Measurements from ENCODE around the gene LRRC4C. TPM values are rescaled to one million over a fixed set of nuclear protein-coding genes. Genes with fewer than 3 reads are reported as not detected.

Gene LRRC4C
- total and polyA plus RNA-seq, 10 of the 15 experiments (the other 5 are each of a cell fraction or from before 2014, with no cell fraction given), result 1.5 TPM; not detected in 9

GRCh38 chr11:40517122-40517521 is 942.3 kb downstream of the LRRC4C start:
- intact Hi-C loops (cut with micrococcal nuclease; ENCODE audit: unreplicated experiment), result no loop called here
- 48% methylated on average over 3 of the region's 3 CpGs for WGBS (ENCODE audit: insufficient coverage, insufficient replicate concordance, low lambda C conversion rate, missing lambda C conversion rate)
- no peaks in the 10 kb centered on the region for H3K36me3 ChIP-seq (ENCODE audit: control insufficient read depth in 2 of 2, insufficient read depth in 2 of 2, low read length in 1 of 2)

More at GRCh38 chr11:40517122-40517521, 942.3 kb downstream of the LRRC4C start:
- TF ChIP-seq SUZ12 (IDR thresholded peaks at IDR 0.05; ENCODE audit: unreplicated experiment) (no peak), NFXL1 (IDR thresholded peaks at IDR 0.05; ENCODE audit: borderline replicate concordance) (no peak), TBL1XR1 (IDR thresholded peaks at IDR 0.05; ENCODE audit: low read depth, low read length) (no peak), KDM1A (IDR thresholded peaks at IDR 0.05; ENCODE audit: borderline replicate concordance) (no peak), E2F4 (IDR thresholded peaks at IDR 0.05; ENCODE audit: low read depth, low read length) (no peak), JUNB (IDR thresholded peaks at IDR 0.05) (no peak), KAT2A (conservative IDR thresholded peaks at IDR 0.05; ENCODE audit: control insufficient read depth, low read depth, low read length) (no peak), RBBP5 (conservative IDR thresholded peaks at IDR 0.05) (no peak), MTA2 (IDR thresholded peaks at IDR 0.05; ENCODE audit: low read depth) (no peak), SKIL (IDR thresholded peaks at IDR 0.05; ENCODE audit: low read depth, poor library complexity, severe bottlenecking) (no peak), CBX3 (IDR thresholded peaks at IDR 0.05; ENCODE audit: borderline replicate concordance, low read depth) (no peak), ELK1 (IDR thresholded peaks at IDR 0.05; ENCODE audit: low read depth, low read length) (no peak), PML (IDR thresholded peaks at IDR 0.05; ENCODE audit: low read length) (no peak), IRF5 (IDR thresholded peaks at IDR 0.05; ENCODE audit: borderline replicate concordance) (no peak), RELA (IDR thresholded peaks at IDR 0.05; ENCODE audit: borderline replicate concordance, partially characterized antibody) (no peak), CREM (IDR thresholded peaks at IDR 0.05; ENCODE audit: low read depth) (no peak), MXI1 (IDR thresholded peaks at IDR 0.05; ENCODE audit: low read depth, low read length) (no peak), REST (IDR thresholded peaks at IDR 0.05; ENCODE audit: low read depth, low read length) (no peak)
- ChIA-PET SMC1A (ENCODE audit: uncharacterized antibody, unreplicated experiment) (no interaction called here), POLR2A (no interaction called here), CTCF (no interaction called here), RAD21 (ENCODE audit: unreplicated experiment) (no interaction called here)
- no peaks in the 10 kb centered on the region for H3K27me3 ChIP-seq (replicated peaks in 1 of 2; ENCODE audit: control insufficient read depth in 2 of 2, insufficient read depth in 2 of 2, low read length in 1 of 2)
- H3K4me1 ChIP-seq (ENCODE audit: control insufficient read depth, insufficient read depth, low read length), result no peaks in the 10 kb centered on the region
- ATAC-seq (no peak), FAIRE-seq (no peak), DNase-seq (ENCODE audit: low read depth, low spot score) (no peak)
- in situ Hi-C loops (cut with MboI), result no loop called here
- H3K9ac ChIP-seq (ENCODE audit: control insufficient read depth, insufficient read depth, low read length), result no peak overlapping the region
- no TSS peak for BruUV-seq (replicated peaks)
- no peak overlapping the region for H2AFZ ChIP-seq (ENCODE audit: control insufficient read depth, low read depth, low read length)
- H3K27ac ChIP-seq (ENCODE audit: control insufficient read depth, insufficient read depth), result no peak overlapping the region
- no peaks in the 10 kb centered on the region for H3K9me3 ChIP-seq (replicated peaks; ENCODE audit: control insufficient read depth, insufficient read depth, low read length)
- no peaks in the 10 kb centered on the region for H4K20me1 ChIP-seq (ENCODE audit: control insufficient read depth, insufficient read depth)
- H3K4me3 ChIP-seq, result no peak overlapping the region
- no peak overlapping the region for H3K4me2 ChIP-seq (ENCODE audit: control insufficient read depth, insufficient read depth)
- no peaks in the 10 kb centered on the region for H3K79me2 ChIP-seq (ENCODE audit: control insufficient read depth, insufficient read depth, low read length)
